NCI-H128 (cell line): ENCODE measurements around the gene PLXNB3.
"Not testable (repeated sequence)": the region's sequence is repeated elsewhere in the genome, so short reads cannot be mapped to it uniquely, and the experiment has no call there.

Experiments
- DNase-seq: peaks from one replicate; lab custom pipeline; 2025; ENCODE audit not compliant: unreplicated experiment; lab: John Stamatoyannopoulos, UW

The PLXNB3 gene

GRCh38 chrX:153763989-153764755 lies at the start of gene PLXNB3:
TSS of gene PLXNB3 (plus strand) at chrX:153764249. CDS start at chrX:153765536, 1,287 bp downstream.
- DNase-seq = peak; percentile 68

DNA sequence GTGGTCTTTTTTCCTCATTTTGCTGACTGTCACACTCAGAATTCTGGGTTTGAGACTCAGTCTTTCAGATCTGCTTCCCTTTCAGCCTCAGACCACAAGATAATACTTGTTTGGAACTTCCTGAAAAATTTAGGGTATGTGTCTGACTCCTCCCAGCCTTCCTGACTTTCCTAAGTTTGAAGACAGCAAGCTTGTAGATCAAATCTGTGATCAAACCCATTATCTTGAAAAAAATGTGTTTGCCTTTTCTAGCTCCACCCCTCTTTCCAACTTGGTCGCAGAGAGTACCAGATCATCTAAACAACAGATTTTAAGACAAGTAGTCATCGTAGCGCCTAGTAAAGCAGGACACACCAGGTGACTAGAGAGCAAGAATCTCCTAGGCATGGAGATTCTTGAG lies 49.8 kb upstream of the PLXNB3 start:
- DNase-seq = no peak

GRCh38 chrX:153717445-153717844 lies 46.6 kb upstream of the PLXNB3 start:
- DNase-seq = no peak

GRCh38 chrX:153719238-153719637 lies 44.8 kb upstream of the PLXNB3 start:
- no peak for DNase-seq

DNA sequence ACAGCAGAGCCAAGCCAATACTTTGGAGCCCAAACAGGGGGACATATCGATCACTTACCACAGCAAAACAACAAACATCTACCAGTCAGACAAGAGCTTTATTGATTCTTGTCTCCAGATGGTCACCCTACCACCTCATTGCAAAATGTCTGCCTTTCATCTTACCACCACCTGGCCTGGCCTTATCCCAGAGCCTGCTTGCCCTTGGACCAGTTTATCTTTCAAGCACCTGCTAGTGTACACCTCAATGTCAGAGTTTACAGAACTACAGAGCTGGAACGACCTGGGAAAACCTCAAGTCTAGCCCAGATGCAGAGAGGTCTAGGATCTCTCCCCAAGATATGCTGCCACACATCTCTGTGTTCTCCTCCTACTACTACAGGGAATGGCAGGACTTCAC lies 44.3 kb upstream of the PLXNB3 start:
- DNase-seq = no peak

DNA sequence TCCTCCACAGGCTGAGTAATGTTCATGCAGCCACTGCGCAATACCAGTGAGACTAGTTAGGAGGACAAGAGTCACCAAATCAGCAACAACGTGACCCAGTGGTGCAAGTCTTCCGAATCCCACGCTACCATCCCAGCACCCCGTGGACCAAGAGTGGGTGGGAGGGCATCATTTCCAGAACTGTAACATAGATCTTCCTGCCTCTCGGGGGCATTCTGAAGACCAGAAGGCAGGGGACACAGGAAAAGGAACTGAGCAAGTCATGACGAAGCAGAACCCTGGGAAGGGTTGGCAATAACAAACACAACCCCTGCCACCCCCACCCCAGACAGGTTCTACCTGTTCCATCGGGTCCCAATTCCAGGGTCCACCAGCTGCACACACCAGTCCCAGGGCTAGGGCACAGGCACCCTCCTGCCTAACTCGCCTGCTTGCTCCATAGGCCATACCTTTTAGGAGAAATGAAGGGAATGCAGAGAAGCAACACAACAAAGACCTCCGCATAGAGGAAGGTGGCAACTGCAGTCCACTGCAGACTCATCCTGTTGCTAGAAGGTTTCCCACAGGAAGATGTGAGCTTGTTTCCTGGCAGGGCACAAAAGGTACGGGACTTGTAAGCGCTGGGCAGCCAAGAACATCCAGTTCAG lies 41.2 kb upstream of the PLXNB3 start:
- no peak for DNase-seq

GRCh38 chrX:153723351-153724251 lies 40.4 kb upstream of the PLXNB3 start:
- no peak for DNase-seq

DNA sequence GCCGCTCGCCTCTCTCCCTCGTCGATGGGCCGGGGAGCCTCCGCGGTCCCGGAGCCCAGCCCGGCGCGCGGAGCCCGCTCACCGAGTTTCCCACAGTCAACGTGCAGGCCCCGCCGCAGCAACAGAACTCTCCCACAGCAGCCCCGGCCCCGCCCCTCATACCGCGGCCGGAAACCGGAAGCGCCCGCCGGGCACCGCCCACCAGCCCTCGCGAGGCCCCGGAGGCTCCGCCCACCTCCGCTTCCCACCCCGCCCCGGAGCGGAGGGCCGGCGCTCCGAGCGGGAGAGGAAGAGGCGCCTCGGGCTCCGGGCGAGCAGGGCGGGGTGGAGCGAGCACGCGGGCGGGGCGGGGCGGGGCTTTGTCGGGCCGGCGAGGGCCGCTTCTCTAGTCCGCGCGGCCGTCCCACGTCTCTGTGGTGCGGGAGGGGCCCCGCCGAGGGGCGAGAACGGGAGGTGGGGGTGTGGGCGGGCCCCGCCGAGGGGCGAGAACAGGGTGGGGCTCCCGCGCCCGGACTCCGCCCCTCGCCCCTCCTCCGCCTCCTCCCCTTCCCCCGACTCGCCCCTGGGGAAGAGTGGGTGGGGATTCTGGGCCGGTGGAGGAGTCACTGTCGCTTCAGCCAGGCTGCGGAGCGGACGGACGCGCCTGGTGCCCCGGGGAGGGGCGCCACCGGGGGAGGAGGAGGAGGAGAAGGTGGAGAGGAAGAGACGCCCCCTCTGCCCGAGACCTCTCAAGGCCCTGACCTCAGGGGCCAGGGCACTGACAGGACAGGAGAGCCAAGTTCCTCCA lies 39.6 kb upstream of the PLXNB3 start, which contains the start of the genes ABCD1 and BCAP31:
ABCD1 (plus strand) TSS at position 605 of the 787 bp plus-strand sequence. CDS start 411 bp downstream, outside the sequence.
BCAP31 (minus strand) TSS at position 136 of the 787 bp plus-strand sequence. CDS start 1,143 bp downstream, outside the sequence.
- DNase-seq = peak; percentile 90

- DNase-seq = no peak
Measured at GRCh38 chrX:153725039-153725831, 38.8 kb upstream of the PLXNB3 start.

GRCh38 chrX:153725832-153726285 lies 38.2 kb upstream of the PLXNB3 start:
- no peak for DNase-seq

DNA sequence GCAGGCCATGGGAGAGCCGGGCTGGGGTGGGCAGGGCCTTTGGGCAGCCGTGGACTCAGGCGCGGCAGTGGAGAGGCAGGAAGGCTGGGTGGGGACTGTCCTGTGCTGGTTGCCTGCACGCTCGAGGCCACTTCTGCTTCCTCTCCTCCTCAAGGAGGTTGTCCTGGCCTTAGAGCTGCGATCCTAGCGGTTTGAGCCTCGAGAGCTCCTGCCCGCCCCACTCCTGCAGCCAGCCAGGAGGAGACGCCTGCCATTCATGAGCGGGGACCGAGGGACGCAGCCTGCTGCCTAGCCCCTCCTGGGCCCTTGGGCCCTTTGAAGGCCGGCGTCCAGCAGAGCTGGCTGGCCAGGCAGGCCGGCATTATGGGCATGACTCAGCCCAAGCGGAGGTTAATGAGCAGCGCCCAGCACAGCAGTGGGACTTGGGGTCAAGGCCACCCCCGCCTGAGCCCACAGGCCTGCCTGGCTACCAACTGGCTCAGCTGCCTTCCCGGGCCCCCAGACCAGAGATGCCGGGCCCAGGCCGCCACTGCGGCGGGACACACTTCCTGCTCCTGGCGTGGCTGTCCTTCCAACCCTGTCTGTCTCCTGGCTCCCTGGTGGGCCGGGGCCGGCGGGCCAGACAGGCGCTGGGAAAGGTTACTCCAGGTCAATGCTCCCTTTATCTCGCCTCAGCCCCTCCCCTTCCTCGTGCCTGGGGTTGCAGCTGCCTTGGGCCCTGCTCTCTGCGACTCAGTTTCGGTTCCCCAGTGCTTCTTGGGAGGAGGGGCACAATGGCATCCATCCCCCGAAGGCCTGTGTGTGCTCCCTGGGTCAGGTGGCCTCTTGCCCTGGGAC lies 37.5 kb upstream of the PLXNB3 start:
- DNase-seq = no peak

GRCh38 chrX:153727123-153727931 lies 36.7 kb upstream of the PLXNB3 start:
- DNase-seq = no peak

DNA sequence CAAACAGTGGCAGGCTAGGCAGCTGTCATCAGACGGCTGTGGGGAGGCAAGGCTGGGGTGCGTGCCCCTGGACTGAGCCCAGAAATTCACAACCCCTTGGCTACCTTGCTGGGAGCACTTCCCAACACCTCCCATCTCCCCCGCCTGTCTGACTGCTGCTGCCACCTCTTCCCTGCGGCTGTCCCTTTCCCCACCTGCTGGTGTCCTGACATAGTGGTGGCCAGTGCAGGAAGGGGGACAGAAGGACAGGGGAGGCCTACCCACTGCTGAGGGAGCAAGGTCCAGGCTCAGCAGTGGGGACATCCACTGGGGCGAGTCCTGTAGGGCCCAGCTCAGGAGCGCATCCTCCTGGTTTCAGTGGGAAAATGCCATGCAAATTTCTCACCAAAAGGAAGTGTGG lies 36.0 kb upstream of the PLXNB3 start:
- no peak for DNase-seq

- DNase-seq = no peak
Measured at GRCh38 chrX:153728951-153729631, 35.0 kb upstream of the PLXNB3 start.

GRCh38 chrX:153730115-153730514 lies 33.9 kb upstream of the PLXNB3 start:
- DNase-seq = not testable (repeated sequence)

- DNase-seq = no peak
Measured at GRCh38 chrX:153731117-153731844, 32.8 kb upstream of the PLXNB3 start.

GRCh38 chrX:153731845-153732215 lies 32.2 kb upstream of the PLXNB3 start:
- DNase-seq = no peak
